Endothelial cell of umbilical vein (primary cell): ENCODE data around the gene CEP85L.

ENCODE experiments used
- CTCF ChIP-seq, 2 donors: IDR thresholded peaks; 1 replicate in 1 of 2; 2 replicates in 1 of 2; pipeline ENCODE4 v1.5.1; 2011; ENCODE audit warnings: low read length in 2 of 2, mild to moderate bottlenecking in 2 of 2, moderate library complexity in 2 of 2, control low read depth in 1 of 2, inconsistent platforms in 1 of 2, low read depth in 1 of 2; ENCODE audit not compliant: insufficient read depth in 1 of 2; ENCODE audit errors: extremely low read depth in 1 of 2
- EZH2 ChIP-seq: IDR thresholded peaks from 2 replicates; pipeline ENCODE4 v1.6.1; 2012; ENCODE audit warnings: borderline replicate concordance, low read depth, mild to moderate bottlenecking, moderate library complexity, low read length, inconsistent platforms; ENCODE audit not compliant: severe bottlenecking
- GATA2 ChIP-seq: IDR thresholded peaks from 2 replicates; pipeline ENCODE4 v1.7.0; 2011; ENCODE audit warnings: low read depth, mild to moderate bottlenecking, moderate library complexity, mixed read lengths, low read length; ENCODE audit not compliant: insufficient read length, insufficient read depth
- POLR2A ChIP-seq: IDR thresholded peaks from 2 replicates; pipeline ENCODE4 v1.6.1; 2012; ENCODE audit warnings: low read depth, mild to moderate bottlenecking, control low read depth, low read length
- POLR2AphosphoS5 ChIP-seq: IDR thresholded peaks from 2 replicates; pipeline ENCODE4 v1.6.1; 2012; ENCODE audit warnings: low read depth, mild to moderate bottlenecking, control low read depth, low read length, moderate library complexity; ENCODE audit not compliant: insufficient read depth
- TF ChIP-seq, protein P1 (sequence below): IDR thresholded peaks from 2 replicates; pipeline ENCODE4 v1.6.1; 2011; ENCODE audit not compliant: insufficient read depth, insufficient read length

DNA sequence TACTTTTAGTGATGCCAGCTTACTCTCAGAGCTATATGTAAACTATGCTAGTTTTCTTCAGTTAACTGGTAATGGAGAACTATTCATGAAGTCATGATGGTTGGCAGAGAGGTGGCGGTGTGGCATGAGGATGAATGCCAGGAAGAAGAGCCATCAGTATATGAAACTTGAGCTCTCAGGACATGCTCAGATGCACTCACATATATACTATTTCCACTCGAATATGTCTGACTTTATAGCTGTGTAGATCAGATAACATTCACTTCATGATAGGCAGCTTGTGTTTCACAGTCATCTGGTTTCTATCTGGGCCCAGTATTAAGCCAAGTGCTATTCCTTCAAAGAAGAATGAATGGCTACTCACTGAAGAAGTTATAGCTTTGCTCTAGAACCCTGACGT lies 46.2 kb upstream of the CEP85L start:
- TF ChIP-seq POLR2A, result no peak
- TF ChIP-seq POLR2AphosphoS5, result no peak
- no peak for TF ChIP-seq EZH2
- no peak for TF ChIP-seq CTCF (IDR thresholded peaks at IDR 0.05; ENCODE audit: extremely low read depth in 1 of 2, insufficient read depth in 1 of 2, low read depth in 1 of 2, low read length in 2 of 2)
- no peak for TF ChIP-seq GATA2
- TF ChIP-seq, protein P1, sequence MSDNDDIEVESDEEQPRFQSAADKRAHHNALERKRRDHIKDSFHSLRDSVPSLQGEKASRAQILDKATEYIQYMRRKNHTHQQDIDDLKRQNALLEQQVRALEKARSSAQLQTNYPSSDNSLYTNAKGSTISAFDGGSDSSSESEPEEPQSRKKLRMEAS, result no peak
